BLaER1 (cell line): ENCODE measurements around the gene MYO9A.

ENCODE experiments used
- H3K27ac ChIP-seq: shearing (Covaris generic); formaldehyde crosslinking; 2 replicates; pipeline ENCODE4 v1.8.1; 2022
- H3K27me3 ChIP-seq: shearing (Covaris generic); formaldehyde crosslinking; 2 replicates; pipeline ENCODE4 v1.8.1; 2022
- H3K36me3 ChIP-seq: shearing (Covaris generic); formaldehyde crosslinking; 2 replicates; pipeline ENCODE4 v1.8.1; 2022
- H3K4me1 ChIP-seq: shearing (Covaris generic); formaldehyde crosslinking; 2 replicates; pipeline ENCODE4 v1.8.1; 2022
- H3K4me2 ChIP-seq: shearing (Covaris generic); formaldehyde crosslinking; 2 replicates; pipeline ENCODE4 v1.8.1; 2022
- H3K4me3 ChIP-seq: shearing (Covaris generic); formaldehyde crosslinking; 2 replicates; pipeline ENCODE4 v1.8.1; 2022
- H3K9ac ChIP-seq: shearing (Covaris generic); formaldehyde crosslinking; 2 replicates; pipeline ENCODE4 v1.8.1; 2022
- H3K9me3 ChIP-seq: shearing (Covaris generic); formaldehyde crosslinking; 2 replicates; pipeline ENCODE4 v1.8.1; 2022
- H4K20me1 ChIP-seq: shearing (Covaris generic); formaldehyde crosslinking; 2 replicates; pipeline ENCODE4 v1.8.1; 2022
- Cebpa-rat ChIP-seq: shearing (Covaris generic); IDR thresholded peaks from 2 replicates; pipeline ENCODE4 v1.8.1; 2022

MYO9A gene

DNA sequence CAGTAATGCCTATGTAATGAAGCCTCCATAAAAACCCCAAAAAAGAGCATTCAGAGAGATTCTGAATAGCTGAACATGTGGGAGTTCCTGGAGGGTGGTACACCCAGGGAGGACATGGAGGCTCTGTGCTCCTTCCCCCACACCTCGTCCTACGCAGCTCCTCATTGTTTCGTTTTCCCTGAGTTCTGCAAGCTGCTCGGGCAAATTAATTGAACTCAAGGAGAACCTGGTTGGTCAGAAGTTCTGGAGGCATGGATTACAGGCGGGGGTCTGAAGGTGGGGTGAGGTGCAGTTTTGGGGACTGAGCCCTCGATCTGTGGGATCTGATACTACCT is 142.2 kb downstream of the MYO9A start:
- Histone ChIP-seq H3K4me3 (no peak overlapping the region), H3K9me3 (no peaks in the 10 kb centered on the region), H4K20me1 (no peaks in the 10 kb centered on the region), H3K27ac (no peak overlapping the region), H3K27me3 (no peaks in the 10 kb centered on the region), H3K4me1 (no peaks in the 10 kb centered on the region), H3K4me2 (no peak overlapping the region), H3K36me3 (peaks cover 30% of the 10 kb centered on the region), H3K9ac (no peak overlapping the region)
- TF ChIP-seq Cebpa-rat: no peak

GRCh38 chr15:71974211-71974610 is 143.7 kb downstream of the MYO9A start:
- Histone ChIP-seq H4K20me1 (no peaks in the 10 kb centered on the region), H3K4me1 (no peaks in the 10 kb centered on the region), H3K27me3 (no peaks in the 10 kb centered on the region), H3K9ac (no peak overlapping the region), H3K4me2 (no peak overlapping the region), H3K9me3 (no peaks in the 10 kb centered on the region), H3K36me3 (peaks cover 30% of the 10 kb centered on the region), H3K27ac (no peak overlapping the region), H3K4me3 (no peak overlapping the region)
- no peak for TF ChIP-seq Cebpa-rat

DNA sequence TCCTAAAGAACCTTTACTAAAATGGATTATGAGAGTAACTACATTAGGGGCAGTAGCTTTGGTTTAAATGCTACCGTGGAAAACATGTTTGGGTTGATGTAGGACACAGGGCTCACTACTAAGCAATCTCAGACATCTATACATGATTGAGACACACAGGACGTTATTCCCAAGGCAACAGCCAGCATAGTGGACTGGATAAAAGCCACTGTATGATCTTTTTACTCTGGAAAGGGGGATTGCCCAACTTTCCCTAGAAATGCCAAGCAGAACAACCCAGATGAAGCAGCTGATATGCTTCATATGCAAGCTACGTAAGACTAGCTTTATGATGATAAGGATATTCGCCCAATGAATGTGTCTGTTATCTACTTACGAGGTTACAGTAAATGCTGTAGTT is 144.6 kb downstream of the MYO9A start:
- no peak overlapping the region for H3K9ac ChIP-seq
- no peak overlapping the region for H3K4me3 ChIP-seq
- H3K4me2 ChIP-seq: no peak overlapping the region
- H3K9me3 ChIP-seq: no peaks in the 10 kb centered on the region
- H3K27ac ChIP-seq: no peak overlapping the region
- no peaks in the 10 kb centered on the region for H4K20me1 ChIP-seq
- no peak for TF ChIP-seq Cebpa-rat
- H3K4me1 ChIP-seq: no peaks in the 10 kb centered on the region
- H3K27me3 ChIP-seq: no peaks in the 10 kb centered on the region
- peaks cover 30% of the 10 kb centered on the region for H3K36me3 ChIP-seq

GRCh38 chr15:71971905-71972304 is 146.0 kb downstream of the MYO9A start:
- TF ChIP-seq Cebpa-rat: no peak
- no peaks in the 10 kb centered on the region for H3K9me3 ChIP-seq
- no peak overlapping the region for H3K9ac ChIP-seq
- no peaks in the 10 kb centered on the region for H3K4me1 ChIP-seq
- no peak overlapping the region for H3K4me2 ChIP-seq
- no peaks in the 10 kb centered on the region for H3K27me3 ChIP-seq
- no peak overlapping the region for H3K27ac ChIP-seq
- no peaks in the 10 kb centered on the region for H4K20me1 ChIP-seq
- H3K4me3 ChIP-seq: no peak overlapping the region
- peaks cover 26% of the 10 kb centered on the region for H3K36me3 ChIP-seq

GRCh38 chr15:71970435-71970834 is 147.5 kb downstream of the MYO9A start:
- H3K4me3 ChIP-seq: no peak overlapping the region
- H3K36me3 ChIP-seq: peaks cover 18% of the 10 kb centered on the region
- H3K4me2 ChIP-seq: no peak overlapping the region
- no peak overlapping the region for H3K27ac ChIP-seq
- H4K20me1 ChIP-seq: no peaks in the 10 kb centered on the region
- H3K9me3 ChIP-seq: no peaks in the 10 kb centered on the region
- no peaks in the 10 kb centered on the region for H3K4me1 ChIP-seq
- H3K27me3 ChIP-seq: no peaks in the 10 kb centered on the region
- no peak for TF ChIP-seq Cebpa-rat
- H3K9ac ChIP-seq: no peak overlapping the region

DNA sequence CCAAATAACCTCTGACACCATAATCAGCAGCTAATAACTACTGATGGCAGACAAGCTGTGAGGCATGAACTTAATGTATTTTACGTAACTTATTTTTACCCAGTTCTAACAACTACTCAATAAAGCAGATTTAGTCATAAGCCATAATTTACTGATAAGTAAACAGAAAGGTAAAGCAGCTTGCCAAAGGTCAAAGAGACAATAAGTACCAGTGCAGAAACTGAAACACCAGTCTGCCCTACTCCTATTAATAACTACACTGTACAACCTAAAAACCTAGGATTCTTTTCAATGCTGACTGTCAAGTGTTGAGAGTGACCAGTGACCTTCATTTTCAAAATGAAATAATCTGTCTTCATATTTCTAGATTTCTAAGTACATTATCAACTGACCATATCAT is 155.4 kb downstream of the MYO9A start:
- no peaks in the 10 kb centered on the region for H3K4me1 ChIP-seq
- no peak overlapping the region for H3K4me3 ChIP-seq
- no peak overlapping the region for H3K9ac ChIP-seq
- no peak overlapping the region for H3K4me2 ChIP-seq
- H4K20me1 ChIP-seq: no peaks in the 10 kb centered on the region
- TF ChIP-seq Cebpa-rat: no peak
- H3K27me3 ChIP-seq: no peaks in the 10 kb centered on the region
- H3K36me3 ChIP-seq: peaks cover 15% of the 10 kb centered on the region; the same call in 1 of the 2 replicates
- H3K27ac ChIP-seq: no peak overlapping the region
- H3K9me3 ChIP-seq: no peaks in the 10 kb centered on the region

- Histone ChIP-seq H3K36me3 (peaks cover 10% of the 10 kb centered on the region; the same call in 1 of the 2 replicates), H3K4me2 (no peak overlapping the region), H3K4me1 (no peaks in the 10 kb centered on the region), H3K4me3 (no peak overlapping the region), H4K20me1 (no peaks in the 10 kb centered on the region), H3K9ac (no peak overlapping the region), H3K27ac (no peak overlapping the region), H3K9me3 (no peaks in the 10 kb centered on the region), H3K27me3 (no peaks in the 10 kb centered on the region)
- TF ChIP-seq Cebpa-rat: no peak
Measured at GRCh38 chr15:71957026-71957425, 160.9 kb downstream of the MYO9A start.

DNA sequence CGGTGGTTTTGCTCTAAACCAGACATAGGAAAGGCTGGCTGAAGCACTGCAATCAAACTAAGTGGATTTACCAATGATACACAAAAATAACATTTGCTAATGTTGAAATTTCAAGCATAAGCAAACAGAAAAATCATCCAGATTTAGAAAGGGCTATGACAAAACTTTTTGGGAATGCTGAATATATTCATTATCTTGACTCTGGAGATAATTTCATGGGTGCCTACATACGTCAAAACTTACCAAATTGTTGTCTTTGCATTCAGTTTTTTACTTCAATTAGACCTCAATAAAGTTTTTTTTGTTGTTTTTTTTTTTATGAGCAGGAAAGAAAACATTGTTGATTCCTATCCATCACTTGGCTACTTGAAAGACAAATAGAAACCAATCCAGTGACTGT is 166.8 kb downstream of the MYO9A start:
- no peak for TF ChIP-seq Cebpa-rat
- H3K27ac ChIP-seq: no peak overlapping the region
- H4K20me1 ChIP-seq: no peaks in the 10 kb centered on the region
- no peak overlapping the region for H3K4me2 ChIP-seq
- H3K9me3 ChIP-seq: no peaks in the 10 kb centered on the region
- H3K4me1 ChIP-seq: no peaks in the 10 kb centered on the region
- no peaks in the 10 kb centered on the region for H3K27me3 ChIP-seq
- H3K4me3 ChIP-seq: no peak overlapping the region
- no peak overlapping the region for H3K9ac ChIP-seq
- 0 out of 2 replicates have a peak, but pooled peaks cover 3% of the 10 kb centered on the region for H3K36me3 ChIP-seq

DNA sequence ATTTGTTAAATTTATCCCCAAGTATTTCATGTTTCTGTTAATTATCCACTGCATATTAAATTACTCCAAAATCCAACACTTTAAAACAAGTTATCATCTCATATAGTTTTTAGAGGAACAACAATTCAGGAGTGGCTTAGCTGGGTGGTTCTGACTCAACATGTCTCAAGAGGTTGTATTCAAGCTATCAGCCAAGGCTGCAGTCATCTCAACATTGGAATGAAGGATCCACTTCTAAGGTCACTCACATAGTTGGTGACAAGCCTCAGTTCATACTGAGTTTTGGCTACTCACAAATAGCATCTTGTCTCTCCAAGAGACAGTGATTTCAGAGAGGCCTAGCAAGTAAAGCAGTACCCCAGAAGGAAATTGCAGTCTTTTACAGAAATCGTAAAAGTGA is 172.9 kb downstream of the MYO9A start:
- H4K20me1 ChIP-seq: no peaks in the 10 kb centered on the region
- no peaks in the 10 kb centered on the region for H3K4me1 ChIP-seq
- H3K27ac ChIP-seq: no peak overlapping the region
- no peak for TF ChIP-seq Cebpa-rat
- H3K4me2 ChIP-seq: no peak overlapping the region
- no peaks in the 10 kb centered on the region for H3K9me3 ChIP-seq
- H3K27me3 ChIP-seq: no peaks in the 10 kb centered on the region
- no peak overlapping the region for H3K4me3 ChIP-seq
- H3K36me3 ChIP-seq: no peaks in the 10 kb centered on the region
- H3K9ac ChIP-seq: no peak overlapping the region

GRCh38 chr15:71943806-71944205 is 174.1 kb downstream of the MYO9A start:
- Histone ChIP-seq H3K9me3 (no peaks in the 10 kb centered on the region), H3K9ac (no peak overlapping the region), H3K27me3 (no peaks in the 10 kb centered on the region), H3K4me2 (no peak overlapping the region), H3K27ac (no peak overlapping the region), H3K36me3 (no peaks in the 10 kb centered on the region), H4K20me1 (no peaks in the 10 kb centered on the region), H3K4me3 (no peak overlapping the region), H3K4me1 (no peaks in the 10 kb centered on the region)
- no peak for TF ChIP-seq Cebpa-rat

DNA sequence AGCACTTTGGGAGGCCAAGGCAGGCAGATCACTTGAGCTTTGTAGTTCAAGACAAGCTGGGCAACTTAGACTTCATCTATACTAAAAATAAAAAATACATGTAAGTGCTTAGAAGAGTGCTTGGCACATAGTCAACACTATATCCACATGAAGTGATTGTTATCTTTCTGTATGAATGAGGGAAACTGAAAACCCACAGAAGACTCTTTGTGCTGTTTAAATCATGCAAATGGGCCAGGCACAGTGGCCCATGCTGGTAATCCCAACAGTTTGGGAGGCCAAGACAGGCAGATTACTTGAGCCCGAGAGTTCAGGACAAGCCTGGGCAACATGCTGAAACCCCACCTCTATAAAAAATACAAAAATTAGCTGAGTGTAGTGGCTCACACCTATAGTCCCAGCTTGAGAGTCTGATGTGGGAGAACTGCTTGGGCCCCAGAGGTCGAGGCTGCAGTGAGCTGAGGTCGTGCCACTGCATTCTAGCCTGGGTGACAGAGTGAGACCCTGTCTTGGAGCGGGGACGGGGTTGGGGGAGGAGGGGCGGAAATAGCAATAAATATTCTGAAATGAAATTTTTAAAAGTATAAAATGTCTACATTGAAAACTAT is 177.9 kb downstream of the MYO9A start:
- Histone ChIP-seq H3K27ac (no peak overlapping the region), H3K36me3 (peaks cover 8% of the 10 kb centered on the region; the same call in 1 of the 2 replicates), H3K4me2 (no peak overlapping the region), H3K4me1 (no peaks in the 10 kb centered on the region), H3K27me3 (no peaks in the 10 kb centered on the region), H3K4me3 (no peak overlapping the region), H3K9ac (no peak overlapping the region), H3K9me3 (no peaks in the 10 kb centered on the region), H4K20me1 (no peaks in the 10 kb centered on the region)
- no peak for TF ChIP-seq Cebpa-rat
